ENCODE data around the gene TUBB1.
"Not testable (repeated sequence)": the region's sequence is repeated elsewhere in the genome, so short reads cannot be mapped to it uniquely, and the experiment has no call there.

TUBB1 gene

DNA sequence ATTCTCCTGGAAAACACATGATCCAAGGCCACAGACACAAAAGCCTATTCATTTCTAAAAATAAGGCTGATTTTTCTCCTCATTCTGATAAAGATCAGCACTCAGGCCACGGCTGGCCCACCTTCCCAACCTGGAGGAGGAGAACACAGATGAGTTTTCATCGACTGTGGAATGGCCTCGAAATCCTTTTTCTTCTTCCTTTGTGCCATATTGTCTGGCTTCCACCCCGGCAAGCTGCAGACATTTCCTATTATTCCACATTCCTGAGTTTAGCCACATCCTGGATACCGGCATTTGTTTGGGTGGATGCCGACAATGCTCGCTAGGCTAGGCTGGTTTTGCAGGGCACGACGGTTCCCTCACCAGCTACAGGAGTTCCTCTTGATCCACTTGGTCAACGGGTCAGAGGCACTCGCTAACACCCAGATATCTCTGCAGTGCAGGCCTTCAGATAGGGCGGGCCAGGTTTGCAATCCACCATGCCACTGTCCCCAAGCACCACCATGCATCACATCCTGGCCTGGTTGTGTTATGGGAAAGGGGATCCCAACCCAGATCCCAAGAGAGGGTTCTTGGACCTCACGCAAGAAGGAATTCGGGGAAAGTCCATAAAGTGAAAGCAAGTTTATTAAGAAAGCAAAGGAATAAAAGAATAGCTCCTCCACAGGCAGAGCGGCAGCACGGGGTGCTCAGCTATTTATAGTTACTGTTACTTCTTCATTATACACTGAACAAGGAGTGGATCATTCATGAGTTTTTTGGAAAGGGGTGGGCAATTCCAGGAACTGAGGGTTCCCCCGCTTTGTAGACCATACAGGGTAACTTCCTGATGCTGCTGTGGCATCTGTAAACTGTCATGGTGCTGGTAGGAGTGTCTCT is 8.0 kb upstream of the TUBB1 start:
- no peak overlapping the region for H3K4me3 Mint-ChIP-seq
- H3K27ac Mint-ChIP-seq, result no peak overlapping the region
- peaks cover 9% of the 10 kb centered on the region for H3K27me3 Mint-ChIP-seq (ENCODE audit: low read depth, poor library complexity)
- H3K9me3 Mint-ChIP-seq, result no peaks in the 10 kb centered on the region
- peaks cover 33% of the 10 kb centered on the region for H3K4me1 Mint-ChIP-seq
- TF ChIP-seq, protein P1, sequence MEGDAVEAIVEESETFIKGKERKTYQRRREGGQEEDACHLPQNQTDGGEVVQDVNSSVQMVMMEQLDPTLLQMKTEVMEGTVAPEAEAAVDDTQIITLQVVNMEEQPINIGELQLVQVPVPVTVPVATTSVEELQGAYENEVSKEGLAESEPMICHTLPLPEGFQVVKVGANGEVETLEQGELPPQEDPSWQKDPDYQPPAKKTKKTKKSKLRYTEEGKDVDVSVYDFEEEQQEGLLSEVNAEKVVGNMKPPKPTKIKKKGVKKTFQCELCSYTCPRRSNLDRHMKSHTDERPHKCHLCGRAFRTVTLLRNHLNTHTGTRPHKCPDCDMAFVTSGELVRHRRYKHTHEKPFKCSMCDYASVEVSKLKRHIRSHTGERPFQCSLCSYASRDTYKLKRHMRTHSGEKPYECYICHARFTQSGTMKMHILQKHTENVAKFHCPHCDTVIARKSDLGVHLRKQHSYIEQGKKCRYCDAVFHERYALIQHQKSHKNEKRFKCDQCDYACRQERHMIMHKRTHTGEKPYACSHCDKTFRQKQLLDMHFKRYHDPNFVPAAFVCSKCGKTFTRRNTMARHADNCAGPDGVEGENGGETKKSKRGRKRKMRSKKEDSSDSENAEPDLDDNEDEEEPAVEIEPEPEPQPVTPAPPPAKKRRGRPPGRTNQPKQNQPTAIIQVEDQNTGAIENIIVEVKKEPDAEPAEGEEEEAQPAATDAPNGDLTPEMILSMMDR (IDR thresholded peaks at IDR 0.05), result no peak
- H3K36me3 Mint-ChIP-seq (ENCODE audit: low read depth), result no peaks in the 10 kb centered on the region
- DNase-seq, result no peak

GRCh38 chr20:59011874-59012157 is 7.4 kb upstream of the TUBB1 start:
- not testable (repeated sequence) for H3K9me3 Mint-ChIP-seq; H3K36me3 Mint-ChIP-seq (ENCODE audit: low read depth); H3K27ac Mint-ChIP-seq; H3K27me3 Mint-ChIP-seq (ENCODE audit: low read depth, poor library complexity); H3K4me3 Mint-ChIP-seq; DNase-seq
- peaks cover 39% of the 10 kb centered on the region for H3K4me1 Mint-ChIP-seq

DNA sequence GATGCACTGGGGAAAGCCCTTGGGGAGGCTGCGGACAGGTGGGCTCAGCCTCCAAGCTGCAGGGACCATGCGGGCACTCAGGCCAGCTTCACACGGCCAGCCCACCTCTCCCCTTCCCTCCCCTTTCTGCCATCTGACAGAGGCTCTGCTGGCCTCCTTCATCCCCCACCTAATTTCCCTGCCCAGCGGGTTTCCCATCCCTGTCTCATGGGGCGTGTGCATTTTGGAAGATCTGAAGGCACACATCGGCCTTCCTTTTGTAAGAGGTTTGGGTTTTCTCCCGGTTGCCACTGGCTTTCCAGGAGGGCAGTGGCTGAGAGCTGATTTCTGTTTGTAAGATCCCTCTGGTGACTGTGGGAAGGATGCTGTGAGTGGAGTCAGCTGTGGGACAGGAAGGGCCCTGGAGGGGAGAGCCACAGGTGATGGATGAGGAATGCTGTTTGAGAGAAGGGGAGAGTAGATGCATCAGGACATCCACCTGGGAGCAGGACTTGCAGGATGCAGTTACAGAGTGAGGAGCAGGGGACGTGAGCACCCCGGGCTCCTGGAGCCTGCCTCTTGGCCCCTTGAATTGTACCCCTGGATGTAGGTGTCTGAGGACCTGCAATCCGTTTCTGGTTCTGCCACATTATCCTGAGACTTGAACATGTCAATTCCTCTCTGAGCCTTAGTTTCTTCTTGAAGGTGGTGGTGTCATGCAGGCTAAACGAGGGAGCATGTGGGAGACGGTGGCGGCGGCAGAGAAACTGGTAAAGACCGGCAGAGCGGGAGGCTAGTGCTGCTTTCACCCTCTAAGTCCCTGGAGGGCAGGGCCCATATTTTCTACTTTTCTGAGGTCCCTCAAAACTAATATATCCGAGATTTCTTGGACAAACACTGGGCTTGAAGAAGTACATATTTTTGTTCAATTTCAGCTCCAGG is 5.9 kb upstream of the TUBB1 start:
- peaks cover 50% of the 10 kb centered on the region for H3K4me1 Mint-ChIP-seq
- H3K4me3 Mint-ChIP-seq, result no peak overlapping the region
- peaks cover 17% of the 10 kb centered on the region for H3K27me3 Mint-ChIP-seq (ENCODE audit: low read depth, poor library complexity)
- no peak for DNase-seq
- no peaks in the 10 kb centered on the region for H3K36me3 Mint-ChIP-seq (ENCODE audit: low read depth)
- TF ChIP-seq, protein P1 (IDR thresholded peaks at IDR 0.05), result no peak
- H3K9me3 Mint-ChIP-seq, result no peaks in the 10 kb centered on the region
- H3K27ac Mint-ChIP-seq, result peak overlapping the region; percentile 5

- peaks cover 16% of the 10 kb centered on the region for H3K27me3 Mint-ChIP-seq (ENCODE audit: low read depth, poor library complexity)
- no peaks in the 10 kb centered on the region for H3K36me3 Mint-ChIP-seq (ENCODE audit: low read depth)
- no peak overlapping the region for H3K4me3 Mint-ChIP-seq
- H3K27ac Mint-ChIP-seq, result no peak overlapping the region
- no peaks in the 10 kb centered on the region for H3K9me3 Mint-ChIP-seq
- TF ChIP-seq, protein P1 (IDR thresholded peaks at IDR 0.05), result no peak
- no peak for DNase-seq
- H3K4me1 Mint-ChIP-seq, result peaks cover 50% of the 10 kb centered on the region
Observed at GRCh38 chr20:59013959-59014608, 5.1 kb upstream of the TUBB1 start.

GRCh38 chr20:59014680-59015389 is 4.4 kb upstream of the TUBB1 start:
- H3K36me3 Mint-ChIP-seq (ENCODE audit: low read depth), result no peaks in the 10 kb centered on the region
- H3K4me3 Mint-ChIP-seq, result no peak overlapping the region
- no peaks in the 10 kb centered on the region for H3K9me3 Mint-ChIP-seq
- peaks cover 50% of the 10 kb centered on the region for H3K4me1 Mint-ChIP-seq
- DNase-seq, result no peak
- no peak overlapping the region for H3K27ac Mint-ChIP-seq
- peaks cover 14% of the 10 kb centered on the region for H3K27me3 Mint-ChIP-seq (ENCODE audit: low read depth, poor library complexity)
- TF ChIP-seq, protein P1 (IDR thresholded peaks at IDR 0.05), result no peak
